Activated CD8-positive, alpha-beta memory T cell treated with anti-CD3 and anti-CD28 coated beads for 24 hours (primary cell): ENCODE data around the gene CD2BP2.
"Not testable (repeated sequence)": the region's sequence is repeated elsewhere in the genome, so short reads cannot be mapped to it uniquely, and the experiment has no call there.

Experiments
- DNase-seq: peaks from one replicate; pipeline ENCODE4 v3.0.0-alpha.2; 2020

Gene CD2BP2

DNA sequence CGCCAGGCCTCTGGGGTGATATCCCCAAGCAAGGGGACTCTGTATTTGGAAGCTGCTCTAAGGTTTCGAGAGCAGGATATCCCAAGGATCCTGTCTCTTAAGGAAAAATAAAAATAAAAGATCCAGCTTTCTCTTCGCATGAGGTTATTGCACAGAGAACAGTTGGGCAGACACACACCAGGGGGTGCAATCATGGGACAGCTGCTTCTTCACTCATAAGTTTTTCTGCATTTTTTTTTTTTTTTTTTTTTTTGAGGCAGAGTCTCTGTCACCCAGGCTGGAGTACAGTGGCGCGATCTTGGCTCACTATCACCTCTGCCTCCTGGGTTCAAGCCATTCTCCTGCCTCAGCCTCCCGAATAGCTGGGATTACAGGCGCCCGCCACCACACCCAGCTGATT is 13.1 kb downstream of the CD2BP2 start:
- DNase-seq = peak; percentile 4

DNA sequence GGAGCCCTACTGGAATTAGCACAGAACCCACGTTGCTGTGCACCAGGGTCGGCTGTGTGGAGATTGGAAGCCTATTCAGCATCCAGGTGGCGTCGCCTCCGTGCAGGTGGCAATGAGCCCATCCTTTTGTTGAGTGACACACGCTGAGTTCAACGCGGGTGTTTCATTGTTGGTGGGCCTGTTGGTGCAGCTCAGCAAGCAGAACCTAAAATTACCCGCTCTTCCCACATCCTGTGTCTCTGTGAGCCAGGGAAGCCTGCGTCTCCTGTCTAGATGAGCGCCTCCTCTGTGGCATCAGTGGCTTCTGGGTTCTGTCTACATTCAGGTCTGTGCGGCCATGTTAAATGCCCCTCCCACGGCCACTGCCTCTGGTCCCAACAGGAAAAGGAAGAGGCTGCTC is 14.5 kb downstream of the CD2BP2 start:
- DNase-seq = peak; percentile 55

GRCh38 chr16:30338715-30339114 is 16.4 kb downstream of the CD2BP2 start:
- DNase-seq = not testable (repeated sequence)

GRCh38 chr16:30337964-30338357 is 17.1 kb downstream of the CD2BP2 start:
- peak; percentile 11 for DNase-seq

- no peak for DNase-seq
These were observed 19.3 kb downstream of the CD2BP2 start for GRCh38 chr16:30335598-30336474.

DNA sequence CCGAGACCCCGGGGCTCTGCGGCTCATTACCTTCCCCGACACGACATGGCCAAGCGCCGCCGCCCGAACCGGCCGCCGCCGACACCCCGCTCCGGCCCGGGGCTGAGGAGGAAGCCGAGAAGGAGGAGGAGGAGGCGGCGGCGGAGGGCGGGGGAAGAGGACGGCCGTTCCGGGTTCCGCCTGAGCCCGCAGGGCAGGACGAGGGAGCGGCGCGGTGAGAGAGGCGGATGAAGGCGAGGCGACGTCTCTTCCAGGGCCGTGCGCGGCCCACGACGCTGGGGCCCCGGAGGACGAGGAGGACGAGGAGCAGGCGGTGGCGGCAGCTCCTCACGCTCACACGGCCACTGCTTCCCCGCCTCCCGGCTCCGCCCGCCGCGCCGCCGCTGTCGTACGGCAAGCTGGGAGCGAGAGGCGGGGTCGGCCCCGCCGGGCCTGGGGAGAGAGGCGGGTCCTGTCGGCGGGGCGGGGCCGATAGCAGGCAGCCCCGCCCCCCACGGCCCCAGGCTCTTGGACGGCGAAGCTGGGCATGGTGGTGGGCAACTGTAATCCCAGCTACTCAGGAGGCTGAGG is 20.0 kb downstream of the CD2BP2 start:
- DNase-seq = peak; percentile 95

GRCh38 chr16:30334473-30334989 is 20.6 kb downstream of the CD2BP2 start:
- DNase-seq = peak; percentile 92

DNA sequence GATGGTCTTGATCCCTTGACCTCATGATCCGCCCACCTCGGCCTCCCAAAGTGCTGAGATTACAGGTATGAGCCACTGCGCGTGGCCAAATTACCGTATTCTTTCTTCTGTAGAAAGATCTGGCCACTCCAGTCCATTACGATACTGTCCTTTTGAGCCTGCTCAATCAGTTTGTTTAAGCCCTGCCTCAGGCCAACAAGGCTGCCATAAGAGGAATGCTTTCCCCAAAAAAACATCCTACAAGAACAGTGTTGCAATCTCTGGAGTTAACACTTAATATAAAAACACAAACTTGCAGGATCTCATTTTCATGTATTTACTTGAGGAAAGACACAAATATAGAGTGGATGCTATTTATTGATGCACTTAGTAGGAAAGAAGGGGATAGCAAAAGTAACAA is 30.9 kb downstream of the CD2BP2 start:
- DNase-seq = not testable (repeated sequence)

- not testable (repeated sequence) for DNase-seq
These were observed 36.5 kb downstream of the CD2BP2 start for GRCh38 chr16:30318647-30319046.

- not testable (repeated sequence) for DNase-seq
These were observed 44.2 kb downstream of the CD2BP2 start for GRCh38 chr16:30310937-30311336.

GRCh38 chr16:30309255-30309654 is 45.9 kb downstream of the CD2BP2 start:
- DNase-seq = not testable (repeated sequence)
